AG20443 (cell line): Measurements from ENCODE around the gene MEF2D.

ENCODE experiments used
- DNase-seq: peaks from one replicate; pipeline ENCODE4 v3.0.0; 2012; ENCODE audit warnings: low spot score, mixed read lengths

MEF2D gene

GRCh38 chr1:156499842-156500542 is 583 bp downstream of the MEF2D start:
- no peak for DNase-seq

GRCh38 chr1:156499194-156499841 is 1.3 kb downstream of the MEF2D start:
- no peak for DNase-seq

GRCh38 chr1:156498432-156499193 is 2.0 kb downstream of the MEF2D start:
- DNase-seq = peak; percentile 58

GRCh38 chr1:156497743-156498431 is 2.7 kb downstream of the MEF2D start:
- DNase-seq = no peak

- DNase-seq = no peak
Measured at GRCh38 chr1:156497078-156497742, 3.4 kb downstream of the MEF2D start.

- DNase-seq = no peak
Measured at GRCh38 chr1:156496211-156496761, 4.3 kb downstream of the MEF2D start.

GRCh38 chr1:156495401-156496140 is 5.0 kb downstream of the MEF2D start:
- DNase-seq = peak; percentile 38

GRCh38 chr1:156494309-156494895 is 6.2 kb downstream of the MEF2D start:
- no peak for DNase-seq

- no peak for DNase-seq
Measured at GRCh38 chr1:156493742-156494141, 6.8 kb downstream of the MEF2D start.

GRCh38 chr1:156493154-156493631 is 7.4 kb downstream of the MEF2D start:
- DNase-seq = no peak

- DNase-seq = no peak
Measured at GRCh38 chr1:156492591-156493080, 7.9 kb downstream of the MEF2D start.

GRCh38 chr1:156492013-156492590 is 8.5 kb downstream of the MEF2D start:
- DNase-seq = no peak

GRCh38 chr1:156491151-156491949 is 9.2 kb downstream of the MEF2D start:
- DNase-seq = no peak

- peak; percentile 64 for DNase-seq
Measured at GRCh38 chr1:156490401-156491032, 10.1 kb downstream of the MEF2D start.

- no peak for DNase-seq
Measured at GRCh38 chr1:156489935-156490293, 10.7 kb downstream of the MEF2D start.

- no peak for DNase-seq
Measured at GRCh38 chr1:156489166-156489934, 11.2 kb downstream of the MEF2D start.

GRCh38 chr1:156488566-156489165 is 11.9 kb downstream of the MEF2D start:
- no peak for DNase-seq
